Fibroblast of villous mesenchyme (primary cell): ENCODE data around the gene INPP5A. TPM values are rescaled to one million over a fixed set of nuclear protein-coding genes. Genes with fewer than 3 reads are reported as not detected.
"Not testable (repeated sequence)": the region's sequence is repeated elsewhere in the genome, so short reads cannot be mapped to it uniquely, and the experiment has no call there.

ENCODE experiments used
- DNase-seq: peaks from one replicate; pipeline ENCODE4 v3.0.0-alpha.2; 2010; ENCODE audit warnings: low read depth
- H3K4me3 ChIP-seq: 2 replicates; pipeline ENCODE4 v1.5.1; 2011; ENCODE audit warnings: low read depth, mild to moderate bottlenecking, low read length
- CTCF ChIP-seq: IDR thresholded peaks from 2 replicates; pipeline ENCODE4 v1.5.1; 2012; ENCODE audit warnings: low read depth, mild to moderate bottlenecking, low read length; ENCODE audit not compliant: insufficient read depth
- total RNA-seq: library from RNA; depleted of rRNA; stranded (reverse); fragments of >200 nt; gene quantifications from 2 replicates; pipeline ENCODE4 v1.2.3, GENCODE V29; 2012

INPP5A gene
- total RNA-seq, 1 donor: 33.2 TPM

DNA sequence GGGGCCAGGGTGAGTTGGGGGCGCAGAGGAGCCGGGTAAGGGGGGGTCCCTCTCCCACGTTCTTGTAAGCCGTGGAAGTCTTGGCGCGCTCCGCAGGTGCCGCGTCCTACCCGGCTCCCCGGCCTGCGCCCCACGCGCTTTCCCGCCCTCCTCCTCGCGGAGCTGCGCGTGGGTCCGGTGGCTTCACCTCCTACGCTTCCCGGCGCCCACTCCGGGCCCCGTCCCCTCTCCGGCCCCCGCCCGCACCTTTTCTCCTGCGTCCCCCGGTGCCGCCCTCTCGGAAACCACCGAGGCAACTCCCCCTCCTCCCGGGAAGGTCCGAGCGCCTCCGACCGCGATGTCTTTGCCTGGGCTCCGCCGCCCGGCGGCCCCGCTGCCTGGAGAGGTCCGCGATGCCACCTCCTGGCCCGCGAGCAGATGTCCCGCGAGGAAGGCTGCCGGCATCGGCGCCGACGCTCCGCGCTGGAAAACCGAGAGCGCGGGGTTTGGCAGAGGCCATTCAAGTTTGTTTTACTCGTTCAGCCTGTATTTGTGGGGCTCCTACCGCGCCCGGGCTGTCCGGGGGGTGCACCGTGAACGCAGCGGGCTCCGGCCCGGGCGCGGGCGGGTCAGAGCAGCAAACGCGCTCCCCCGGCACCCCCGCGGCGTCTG, 250.7 kb downstream of the INPP5A start:
- peak; percentile 10 for DNase-seq

DNA sequence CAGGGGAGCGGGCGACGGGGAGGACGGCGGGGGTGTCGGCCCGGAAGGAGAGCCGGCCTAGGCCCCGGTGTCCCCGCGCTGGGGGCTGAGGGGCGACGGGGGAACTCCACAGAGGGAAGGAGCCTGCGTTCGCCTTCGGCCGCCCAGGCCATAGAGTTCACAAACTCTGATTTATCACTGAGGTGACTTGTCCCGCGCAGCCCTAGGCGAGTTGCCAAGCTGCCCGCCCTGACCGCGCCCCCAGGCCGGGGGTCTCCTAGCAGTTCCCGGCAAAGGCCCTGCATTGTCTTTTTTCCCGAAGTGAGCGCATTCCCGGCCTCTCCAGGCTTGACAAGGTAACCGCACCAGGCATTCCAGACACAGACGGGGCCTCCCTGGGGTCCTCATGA, 251.2 kb downstream of the INPP5A start:
- TF ChIP-seq CTCF: no peak
- no peak overlapping the region for H3K4me3 ChIP-seq
- no peak for DNase-seq

More for the DNA sequence above, 250.7 kb downstream of the INPP5A start:
- peak; percentile 16 for TF ChIP-seq CTCF
- no peak overlapping the region for H3K4me3 ChIP-seq

DNA sequence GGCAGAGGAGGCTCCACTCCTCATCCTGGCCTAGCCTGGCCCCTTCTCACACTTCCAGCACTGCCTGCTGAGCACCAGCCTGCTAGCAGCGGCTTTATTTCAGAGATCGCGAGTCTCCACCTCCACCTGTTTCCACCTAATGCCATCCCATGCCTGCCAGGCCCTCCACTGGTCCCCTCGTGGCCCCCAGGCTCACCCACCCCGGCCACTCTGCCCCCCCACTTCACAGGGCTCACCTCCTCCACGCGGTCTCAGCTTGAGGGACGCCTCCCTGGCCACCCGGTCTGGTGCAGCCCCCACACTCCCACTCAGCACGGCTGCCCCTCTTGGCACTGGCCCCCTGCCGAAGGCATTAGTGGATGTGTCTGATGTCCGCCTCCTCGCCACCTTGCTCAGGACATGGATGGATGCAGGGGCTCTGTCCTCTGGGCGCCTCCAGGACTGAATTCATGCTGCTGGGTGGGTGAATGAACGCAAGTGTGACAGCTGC, 252.1 kb downstream of the INPP5A start:
- TF ChIP-seq CTCF: no peak
- no peak overlapping the region for H3K4me3 ChIP-seq

DNA sequence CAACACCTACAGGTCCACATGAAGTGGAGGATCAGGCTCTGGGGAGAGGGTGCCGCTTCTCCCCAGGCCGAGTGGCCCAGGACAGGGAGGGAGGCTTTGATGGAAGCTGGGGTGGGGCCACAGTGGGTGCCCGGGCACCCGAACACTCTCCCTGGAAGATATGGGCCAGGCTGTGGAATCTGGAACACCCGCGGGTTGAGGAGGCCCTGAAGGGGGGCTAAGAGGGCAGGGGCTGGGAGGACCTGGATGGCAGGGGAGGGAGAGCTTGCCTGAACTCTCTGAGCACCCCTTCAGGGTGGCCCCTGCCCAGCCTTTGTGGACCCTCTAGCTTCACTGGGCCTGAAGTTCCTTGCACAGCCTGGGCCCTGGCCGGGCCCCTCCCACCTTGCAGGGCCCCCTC, 252.9 kb downstream of the INPP5A start:
- H3K4me3 ChIP-seq: no peak overlapping the region
- DNase-seq: no peak
- no peak for TF ChIP-seq CTCF

More for the DNA sequence above, 252.1 kb downstream of the INPP5A start:
- no peak for DNase-seq

DNA sequence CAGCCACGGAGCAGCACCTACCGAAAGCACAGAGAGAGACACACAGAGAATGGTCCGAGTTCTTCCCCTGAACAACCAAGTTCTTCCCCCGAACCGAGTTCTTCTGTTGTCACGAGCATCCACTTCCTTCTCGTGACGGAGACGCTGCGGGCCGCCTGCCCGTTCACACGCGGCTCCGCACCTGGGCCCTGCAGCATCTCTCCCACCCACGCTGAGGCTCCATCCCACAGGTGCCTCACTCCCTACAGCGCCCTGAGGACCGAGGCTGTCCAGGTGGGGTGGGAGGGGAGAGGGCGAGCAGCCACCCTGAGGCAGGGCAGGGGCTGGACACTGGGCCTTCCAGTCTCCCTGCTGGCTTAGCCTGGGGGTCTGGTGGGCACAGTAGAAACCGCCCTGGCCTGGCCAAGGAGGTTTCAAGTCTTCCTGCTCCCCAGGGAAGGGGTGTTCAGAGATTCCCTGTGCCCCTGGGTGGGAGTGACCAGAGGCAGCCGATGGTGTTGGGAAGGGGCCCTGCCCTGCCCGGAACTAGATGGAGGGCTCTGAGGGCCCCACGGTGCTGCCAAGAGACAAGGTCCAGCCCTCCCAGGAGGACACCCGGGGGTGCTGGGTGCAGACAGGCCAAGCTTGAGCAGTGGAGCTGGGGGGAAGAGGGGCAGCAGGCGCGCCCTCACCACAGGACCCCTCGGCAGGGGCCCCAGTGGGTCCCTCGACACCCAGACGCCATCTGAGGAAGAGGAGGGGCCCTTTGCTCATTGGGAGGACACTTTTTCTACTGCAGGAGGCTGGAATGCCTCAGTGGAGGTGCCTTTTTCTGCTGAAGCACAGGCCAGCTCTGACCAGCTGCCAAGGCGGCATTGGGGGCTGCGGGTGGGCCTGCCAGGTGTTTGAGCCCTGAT, 253.6 kb downstream of the INPP5A start:
- no peak overlapping the region for H3K4me3 ChIP-seq
- no peak for DNase-seq
- TF ChIP-seq CTCF: no peak

- not testable (repeated sequence) for H3K4me3 ChIP-seq, DNase-seq
Measured at GRCh38 chr10:132792099-132792498, 254.5 kb downstream of the INPP5A start.

DNA sequence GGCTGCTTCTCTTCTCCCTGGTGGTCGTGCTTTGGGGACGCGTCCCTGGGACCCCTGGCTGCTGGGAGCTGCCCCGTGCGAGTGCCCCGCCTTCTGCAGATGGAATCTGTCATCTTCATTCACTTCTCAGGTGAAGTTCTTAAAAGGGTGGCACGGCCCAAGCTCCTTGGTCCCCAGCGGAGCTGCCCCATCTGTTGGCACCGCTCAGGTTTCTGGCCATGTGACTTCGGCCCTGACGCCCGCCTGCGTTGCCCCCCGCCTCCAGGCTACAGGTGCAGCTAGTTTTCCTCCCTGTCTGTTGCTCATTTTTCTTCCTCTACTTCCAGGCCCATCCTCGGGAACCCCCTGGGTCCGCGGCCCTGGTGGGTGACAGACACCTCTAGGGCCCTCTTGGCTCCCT, 255.2 kb downstream of the INPP5A start:
- DNase-seq: no peak
- TF ChIP-seq CTCF: no peak
- no peak overlapping the region for H3K4me3 ChIP-seq
